ENCODE results near the gene AQP2. TPM values are rescaled to one million over a fixed set of nuclear protein-coding genes. Genes with fewer than 3 reads are reported as not detected.

Gene AQP2
- total RNA-seq, 1 donor from 2014 or later, result not detected

DNA sequence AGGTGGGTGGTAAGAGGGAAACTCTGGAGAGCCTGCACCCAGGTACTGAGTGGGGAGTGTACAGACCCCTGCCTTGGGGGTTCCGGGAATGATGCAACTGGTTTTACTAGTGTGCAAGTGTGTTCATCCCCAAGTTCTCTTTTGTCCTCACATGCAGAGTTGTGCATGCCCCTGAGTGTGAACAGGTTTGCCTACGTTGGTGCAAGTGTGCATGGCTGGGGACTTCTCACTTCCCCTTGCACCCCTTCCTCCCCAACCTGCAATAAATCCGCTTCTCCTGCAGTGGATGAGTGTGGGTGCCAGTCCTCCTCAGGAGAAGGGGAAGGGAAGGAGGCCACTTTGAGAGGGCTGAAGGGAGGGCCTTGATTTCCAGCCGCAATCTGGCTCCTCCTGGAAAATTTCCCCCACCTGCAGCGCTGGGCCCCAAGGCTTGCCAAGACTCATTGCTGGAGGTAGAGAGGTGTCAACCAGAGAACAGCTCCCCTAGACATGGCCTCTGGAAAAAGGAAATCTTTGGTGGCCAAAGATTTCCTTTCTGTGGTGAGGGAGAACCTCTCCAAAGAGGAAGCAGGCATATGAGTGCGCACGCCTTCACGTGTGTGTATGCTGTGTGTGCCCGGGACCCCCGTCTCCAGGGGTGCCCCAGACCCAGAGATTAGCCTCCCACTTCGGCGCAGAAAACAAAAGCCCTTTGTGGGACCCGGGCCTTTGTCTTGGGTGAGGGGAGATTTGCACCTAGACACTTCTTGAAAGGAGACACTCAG is 5.5 kb downstream of the AQP2 start:
- H3K4me1 Mint-ChIP-seq (ENCODE audit: unreplicated experiment), result peaks cover 20% of the 10 kb centered on the region
- no peaks in the 10 kb centered on the region for H3K36me3 Mint-ChIP-seq (ENCODE audit: unreplicated experiment)
- peaks cover 5% of the 10 kb centered on the region for H3K27me3 Mint-ChIP-seq (ENCODE audit: unreplicated experiment)
- H3K4me3 Mint-ChIP-seq (ENCODE audit: unreplicated experiment), result no peak overlapping the region
- no peaks in the 10 kb centered on the region for H3K9me3 Mint-ChIP-seq (ENCODE audit: unreplicated experiment)
- no peak overlapping the region for H3K27ac Mint-ChIP-seq (ENCODE audit: unreplicated experiment)
- DNase-seq (ENCODE audit: extremely low spot score, unreplicated experiment), result no peak
- TF ChIP-seq, protein P1, sequence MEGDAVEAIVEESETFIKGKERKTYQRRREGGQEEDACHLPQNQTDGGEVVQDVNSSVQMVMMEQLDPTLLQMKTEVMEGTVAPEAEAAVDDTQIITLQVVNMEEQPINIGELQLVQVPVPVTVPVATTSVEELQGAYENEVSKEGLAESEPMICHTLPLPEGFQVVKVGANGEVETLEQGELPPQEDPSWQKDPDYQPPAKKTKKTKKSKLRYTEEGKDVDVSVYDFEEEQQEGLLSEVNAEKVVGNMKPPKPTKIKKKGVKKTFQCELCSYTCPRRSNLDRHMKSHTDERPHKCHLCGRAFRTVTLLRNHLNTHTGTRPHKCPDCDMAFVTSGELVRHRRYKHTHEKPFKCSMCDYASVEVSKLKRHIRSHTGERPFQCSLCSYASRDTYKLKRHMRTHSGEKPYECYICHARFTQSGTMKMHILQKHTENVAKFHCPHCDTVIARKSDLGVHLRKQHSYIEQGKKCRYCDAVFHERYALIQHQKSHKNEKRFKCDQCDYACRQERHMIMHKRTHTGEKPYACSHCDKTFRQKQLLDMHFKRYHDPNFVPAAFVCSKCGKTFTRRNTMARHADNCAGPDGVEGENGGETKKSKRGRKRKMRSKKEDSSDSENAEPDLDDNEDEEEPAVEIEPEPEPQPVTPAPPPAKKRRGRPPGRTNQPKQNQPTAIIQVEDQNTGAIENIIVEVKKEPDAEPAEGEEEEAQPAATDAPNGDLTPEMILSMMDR (IDR thresholded peaks at IDR 0.05), result no peak

DNA sequence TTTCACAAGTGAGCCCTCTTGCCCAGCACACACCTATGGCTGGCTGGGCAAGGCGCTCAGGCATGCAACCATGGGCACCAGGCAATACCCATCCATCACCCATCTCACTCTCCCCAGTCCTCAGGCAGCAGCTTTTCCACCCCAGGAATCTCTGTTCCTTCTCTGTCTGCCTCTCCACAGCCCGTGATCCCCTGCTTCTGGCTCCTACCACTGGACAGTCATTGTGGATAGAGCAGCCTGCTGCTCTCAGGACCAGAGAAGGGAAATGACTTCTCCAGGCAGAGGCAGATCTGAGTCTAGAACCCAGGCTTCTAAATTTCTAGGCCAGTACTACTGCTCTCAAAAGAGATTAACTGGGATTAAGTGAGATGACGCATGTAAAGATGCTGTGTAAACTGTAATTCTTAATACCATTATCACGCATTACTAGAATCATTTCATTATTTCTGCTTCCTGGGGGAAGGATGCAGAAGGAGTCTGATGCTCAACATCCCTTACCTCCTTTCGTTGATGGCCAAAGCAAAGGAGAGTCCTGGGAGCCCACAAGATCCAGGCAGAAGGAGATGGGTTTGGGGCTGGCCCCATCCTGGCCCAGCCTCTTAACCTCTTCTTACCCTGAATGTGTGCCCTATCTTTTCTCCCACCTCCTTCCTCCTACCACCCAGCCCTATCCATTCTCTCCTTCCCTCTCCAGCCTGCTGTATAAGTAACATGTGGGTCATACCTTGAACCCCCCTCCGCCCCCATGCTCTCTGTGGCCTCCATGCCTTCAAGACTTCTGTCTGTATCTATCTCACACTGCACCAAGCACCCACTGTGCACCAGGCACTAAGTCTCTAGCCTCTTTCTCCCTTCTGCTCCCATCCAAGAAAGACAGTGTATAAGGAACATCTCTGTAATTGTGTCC is 6.4 kb downstream of the AQP2 start:
- no peak overlapping the region for H3K27ac Mint-ChIP-seq (ENCODE audit: unreplicated experiment)
- H3K27me3 Mint-ChIP-seq (ENCODE audit: unreplicated experiment), result peaks cover 5% of the 10 kb centered on the region
- no peaks in the 10 kb centered on the region for H3K36me3 Mint-ChIP-seq (ENCODE audit: unreplicated experiment)
- TF ChIP-seq, protein P1 (IDR thresholded peaks at IDR 0.05), result no peak
- no peak for DNase-seq (ENCODE audit: extremely low spot score, unreplicated experiment)
- H3K9me3 Mint-ChIP-seq (ENCODE audit: unreplicated experiment), result no peaks in the 10 kb centered on the region
- H3K4me1 Mint-ChIP-seq (ENCODE audit: unreplicated experiment), result peaks cover 20% of the 10 kb centered on the region
- no peak overlapping the region for H3K4me3 Mint-ChIP-seq (ENCODE audit: unreplicated experiment)

DNA sequence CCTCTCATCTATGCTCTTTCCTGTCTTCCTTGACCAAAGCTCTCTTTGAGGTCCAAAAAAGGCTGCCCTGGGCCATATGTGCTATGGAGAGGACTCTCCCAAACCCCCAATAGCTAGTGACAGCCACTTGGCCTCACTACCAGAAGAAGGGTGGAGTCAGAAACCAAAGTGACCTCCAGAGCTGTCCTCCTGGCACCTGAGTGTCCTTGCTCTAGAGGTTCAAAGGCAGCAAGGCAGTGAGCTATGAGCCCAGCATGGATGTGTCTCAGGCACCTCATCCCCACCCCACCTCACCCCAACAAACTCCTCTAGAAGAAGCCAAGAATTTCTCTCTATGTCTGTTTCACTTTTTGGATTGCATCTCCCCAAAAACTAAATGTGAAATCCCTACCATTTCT is 7.0 kb downstream of the AQP2 start:
- no peaks in the 10 kb centered on the region for H3K36me3 Mint-ChIP-seq (ENCODE audit: unreplicated experiment)

DNA sequence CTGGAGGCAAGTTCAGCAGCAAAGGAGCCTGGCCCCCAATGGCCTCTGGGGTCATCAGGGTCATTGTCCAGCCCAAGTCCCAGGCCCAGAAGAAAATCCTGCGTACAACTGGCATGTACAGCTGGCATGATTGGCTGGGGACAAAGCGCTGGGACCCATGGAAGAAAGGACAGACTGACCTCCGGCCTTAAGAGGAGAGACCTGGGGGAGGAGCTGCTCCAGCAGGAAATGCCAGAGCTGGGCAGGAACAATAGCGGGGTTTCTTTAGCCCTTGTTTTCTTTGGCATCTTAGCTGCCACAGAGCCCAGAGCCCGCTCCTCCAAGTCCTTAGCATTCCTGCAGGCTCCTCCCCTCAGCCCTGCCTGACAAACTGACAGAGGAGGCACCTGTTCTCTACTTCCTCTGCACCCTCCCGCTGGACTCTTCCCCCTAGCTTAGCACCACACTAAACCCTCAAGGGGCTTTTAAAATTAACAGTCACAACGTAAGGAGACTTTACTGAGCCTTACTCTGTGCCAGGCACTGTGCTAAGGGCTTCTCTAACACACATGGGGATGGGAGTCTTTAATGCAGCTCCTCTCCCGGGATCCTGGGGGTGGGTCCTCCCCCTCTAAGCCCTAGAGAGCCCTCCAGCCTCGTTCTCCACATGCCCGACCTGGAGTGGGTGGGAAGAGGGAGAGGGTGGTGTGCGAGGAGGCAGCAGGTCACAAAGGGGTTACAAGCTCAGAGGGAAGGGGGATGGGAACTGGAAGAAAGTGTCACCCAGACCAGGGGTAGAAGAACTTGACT is 9.3 kb downstream of the AQP2 start:
- Mint-ChIP-seq H3K27ac (ENCODE audit: unreplicated experiment) (peak overlapping the region; percentile 0), H3K4me3 (ENCODE audit: unreplicated experiment) (peak overlapping the region; percentile 62), H3K36me3 (ENCODE audit: unreplicated experiment) (no peaks in the 10 kb centered on the region), H3K27me3 (ENCODE audit: unreplicated experiment) (peaks cover 9% of the 10 kb centered on the region), H3K4me1 (ENCODE audit: unreplicated experiment) (peaks cover 30% of the 10 kb centered on the region), H3K9me3 (ENCODE audit: unreplicated experiment) (no peaks in the 10 kb centered on the region)
- TF ChIP-seq, protein P1 (IDR thresholded peaks at IDR 0.05), result no peak
- DNase-seq (ENCODE audit: extremely low spot score, unreplicated experiment), result no peak

More for the DNA sequence above, 7.0 kb downstream of the AQP2 start:
- Mint-ChIP-seq H3K27me3 (ENCODE audit: unreplicated experiment) (peaks cover 5% of the 10 kb centered on the region), H3K27ac (ENCODE audit: unreplicated experiment) (no peak overlapping the region), H3K9me3 (ENCODE audit: unreplicated experiment) (no peaks in the 10 kb centered on the region), H3K4me3 (ENCODE audit: unreplicated experiment) (no peak overlapping the region), H3K4me1 (ENCODE audit: unreplicated experiment) (peaks cover 21% of the 10 kb centered on the region)
- DNase-seq (ENCODE audit: extremely low spot score, unreplicated experiment), result no peak
- TF ChIP-seq, protein P1 (IDR thresholded peaks at IDR 0.05), result no peak

All from osteocyte (in vitro differentiated cells).